ENCODE data around the gene CCL4. TPM values are rescaled to one million over a fixed set of nuclear protein-coding genes. Genes with fewer than 3 reads are reported as not detected.
"Not testable (repeated sequence)": the region's sequence is repeated elsewhere in the genome, so short reads cannot be mapped to it uniquely, and the experiment has no call there.

The CCL4 gene
- polyA plus RNA-seq, 6 donors from 2014 or later, result 0.79 to 43.5 (median 19.5) TPM

GRCh38 chr17:36072431-36073121, 31.1 kb upstream of the CCL4 start:
- Mint-ChIP-seq H3K4me1 (peaks cover 6 to 19% (median 15%) of the 10 kb centered on the region in 3 donors), H3K9me3 (peaks cover 0 to 4% (median under 1%) of the 10 kb centered on the region in 7 donors), H3K4me3 (peak overlapping the region in 3 of 8 donors; percentile 0 to 48 (median 5)), H3K36me3 (peaks cover 0 to 4% of the 10 kb centered on the region in 2 donors), H3K27me3 (no peaks in the 10 kb centered on the region), H3K27ac (peak overlapping the region in 1 of 6 donors; percentile 14)
- ATAC-seq (ENCODE audit: low read depth in 2 of 2), result peak; percentile 41 to 60
- DNase-seq, result peak; percentile 33

- Mint-ChIP-seq H3K27ac (no peak overlapping the region), H3K4me3 (no peak overlapping the region), H3K36me3 (peaks cover 0 to 9% of the 10 kb centered on the region in 2 donors), H3K27me3 (no peaks in the 10 kb centered on the region), H3K9me3 (peaks cover 1 to 11% (median 6%) of the 10 kb centered on the region in 7 donors), H3K4me1 (peaks cover 11 to 19% (median 18%) of the 10 kb centered on the region in 3 donors)
- ATAC-seq (ENCODE audit: low read depth in 2 of 2) (no peak), DNase-seq (no peak)
These were observed 29.3 kb upstream of the CCL4 start for GRCh38 chr17:36074365-36074764.

GRCh38 chr17:36081681-36082471, 21.8 kb upstream of the CCL4 start:
- not testable (repeated sequence) for DNase-seq, H3K27me3 Mint-ChIP-seq, H3K36me3 Mint-ChIP-seq
- Mint-ChIP-seq H3K4me1 (peaks cover 26 to 43% (median 32%) of the 10 kb centered on the region in 3 donors), H3K4me3 (peak overlapping the region; percentile 69 to 88 (median 86)), H3K9me3 (peaks cover 1 to 11% (median 5%) of the 10 kb centered on the region in 7 donors), H3K27ac (peak overlapping the region; percentile 92 to 98 (median 96))
- ATAC-seq (ENCODE audit: low read depth in 2 of 2), result peak; percentile 39 to 48

- Mint-ChIP-seq H3K4me1 (peaks cover 24 to 40% (median 32%) of the 10 kb centered on the region in 3 donors), H3K4me3 (peak overlapping the region; percentile 69 to 88 (median 86)), H3K27ac (peak overlapping the region; percentile 92 to 98 (median 96))
- not testable (repeated sequence) for H3K36me3 Mint-ChIP-seq, H3K9me3 Mint-ChIP-seq, H3K27me3 Mint-ChIP-seq
- ATAC-seq (ENCODE audit: low read depth in 2 of 2), result peak; percentile 92 to 95
- DNase-seq, result peak; percentile 64
These were observed 21.0 kb upstream of the CCL4 start for GRCh38 chr17:36082482-36083120.

- peak overlapping the region in 1 of 6 donors; percentile 80 for H3K27ac Mint-ChIP-seq
- H3K4me1 Mint-ChIP-seq, result peaks cover 23 to 45% (median 41%) of the 10 kb centered on the region in 3 donors
- H3K36me3 Mint-ChIP-seq; H3K9me3 Mint-ChIP-seq; ATAC-seq (ENCODE audit: low read depth in 2 of 2); H3K27me3 Mint-ChIP-seq; DNase-seq: not testable (repeated sequence)
- H3K4me3 Mint-ChIP-seq, result peak overlapping the region in 1 of 8 donors; percentile 57
These were observed 19.9 kb upstream of the CCL4 start for GRCh38 chr17:36083691-36084090.

- DNase-seq (no peak), ATAC-seq (ENCODE audit: low read depth in 2 of 2) (no peak)
- Mint-ChIP-seq H3K4me3 (peak overlapping the region in 1 of 8 donors; percentile 5), H3K4me1 (peaks cover 42 to 66% (median 62%) of the 10 kb centered on the region in 3 donors), H3K27me3 (no peaks in the 10 kb centered on the region), H3K27ac (peak overlapping the region in 2 of 6 donors; percentile 10 to 54), H3K9me3 (no peaks in the 10 kb centered on the region), H3K36me3 (peaks cover 0 to 11% of the 10 kb centered on the region in 2 donors)
These were observed 17.9 kb upstream of the CCL4 start for GRCh38 chr17:36085765-36086164.

GRCh38 chr17:36086791-36087190, 16.8 kb upstream of the CCL4 start:
- no peaks in the 10 kb centered on the region for H3K27me3 Mint-ChIP-seq
- no peaks in the 10 kb centered on the region for H3K9me3 Mint-ChIP-seq
- H3K4me3 Mint-ChIP-seq, result no peak overlapping the region
- H3K36me3 Mint-ChIP-seq, result peaks cover 0 to 11% of the 10 kb centered on the region in 2 donors
- H3K4me1 Mint-ChIP-seq, result peaks cover 44 to 70% (median 60%) of the 10 kb centered on the region in 3 donors
- no peak overlapping the region for H3K27ac Mint-ChIP-seq
- no peak for DNase-seq
- no peak for ATAC-seq (ENCODE audit: low read depth in 2 of 2)

GRCh38 chr17:36087471-36087870, 16.2 kb upstream of the CCL4 start:
- not testable (repeated sequence) for H3K9me3 Mint-ChIP-seq
- H3K4me3 Mint-ChIP-seq, result peak overlapping the region in 1 of 8 donors; percentile 46

GRCh38 chr17:36087897-36088572, 15.6 kb upstream of the CCL4 start:
- peak overlapping the region in 7 of 8 donors; percentile 22 to 92 (median 87) for H3K4me3 Mint-ChIP-seq
- peaks cover 0 to 11% of the 10 kb centered on the region in 2 donors for H3K36me3 Mint-ChIP-seq
- ATAC-seq (ENCODE audit: low read depth in 2 of 2); H3K9me3 Mint-ChIP-seq; DNase-seq; H3K27me3 Mint-ChIP-seq: not testable (repeated sequence)
- H3K27ac Mint-ChIP-seq, result peak overlapping the region in 4 of 6 donors; percentile 2 to 66 (median 22)
- peaks cover 43 to 69% (median 59%) of the 10 kb centered on the region in 3 donors for H3K4me1 Mint-ChIP-seq

More at GRCh38 chr17:36087471-36087870, 16.2 kb upstream of the CCL4 start:
- H3K4me1 Mint-ChIP-seq, result peaks cover 43 to 70% (median 60%) of the 10 kb centered on the region in 3 donors
- ATAC-seq (ENCODE audit: low read depth in 2 of 2); H3K27me3 Mint-ChIP-seq; DNase-seq: not testable (repeated sequence)
- peaks cover 0 to 11% of the 10 kb centered on the region in 2 donors for H3K36me3 Mint-ChIP-seq
- H3K27ac Mint-ChIP-seq, result peak overlapping the region in 1 of 6 donors; percentile 54

GRCh38 chr17:36088670-36089338, 14.8 kb upstream of the CCL4 start:
- H3K27me3 Mint-ChIP-seq, result no peaks in the 10 kb centered on the region
- H3K9me3 Mint-ChIP-seq, result no peaks in the 10 kb centered on the region
- H3K36me3 Mint-ChIP-seq, result peaks cover 0 to 11% of the 10 kb centered on the region in 2 donors
- ATAC-seq (ENCODE audit: low read depth in 2 of 2), result no peak
- H3K27ac Mint-ChIP-seq, result peak overlapping the region; percentile 34 to 97 (median 96)
- peaks cover 50 to 68% (median 59%) of the 10 kb centered on the region in 3 donors for H3K4me1 Mint-ChIP-seq
- no peak for DNase-seq
- H3K4me3 Mint-ChIP-seq, result peak overlapping the region; percentile 80 to 92 (median 87)

- H3K27ac Mint-ChIP-seq, result peak overlapping the region; percentile 81 to 98 (median 97)
- peak overlapping the region; percentile 80 to 92 (median 87) for H3K4me3 Mint-ChIP-seq
- no peak for DNase-seq
- peaks cover 0 to 11% of the 10 kb centered on the region in 2 donors for H3K36me3 Mint-ChIP-seq
- ATAC-seq (ENCODE audit: low read depth in 2 of 2), result no peak
- no peaks in the 10 kb centered on the region for H3K9me3 Mint-ChIP-seq
- H3K27me3 Mint-ChIP-seq, result no peaks in the 10 kb centered on the region
- H3K4me1 Mint-ChIP-seq, result peaks cover 55 to 72% (median 64%) of the 10 kb centered on the region in 3 donors
These were observed 14.2 kb upstream of the CCL4 start for GRCh38 chr17:36089339-36089865.
